Nephron (organoid): ENCODE measurements around the gene KCNH1.

ENCODE experiments used
- H3K27ac Mint-ChIP-seq, 3 experiments: 2 replicates each; pipeline ENCODE4 v1.8.0; 2020; ENCODE audit warnings: mixed read lengths in 3 of 3, mild to moderate bottlenecking in 2 of 3, moderate library complexity in 1 of 3
- H3K27me3 Mint-ChIP-seq: 2 replicates; pipeline ENCODE4 v1.8.0; 2021; ENCODE audit warnings: low read depth, mild to moderate bottlenecking, moderate library complexity, mixed read lengths
- H3K36me3 Mint-ChIP-seq: 2 replicates; pipeline ENCODE4 v1.8.0; 2020; ENCODE audit warnings: low read depth, mixed read lengths
- H3K4me1 Mint-ChIP-seq: 2 replicates; pipeline ENCODE4 v1.8.0; 2020; ENCODE audit warnings: mixed read lengths
- H3K4me3 Mint-ChIP-seq, 3 experiments: 2 replicates each; pipeline ENCODE4 v1.8.0; 2020; ENCODE audit warnings: mild to moderate bottlenecking in 3 of 3, mixed read lengths in 3 of 3, moderate library complexity in 2 of 3
- H3K9me3 Mint-ChIP-seq: 2 replicates; pipeline ENCODE4 v1.8.0; 2020; ENCODE audit warnings: mixed read lengths
- TF ChIP-seq, protein P1 (sequence below), 3 experiments: fragments of 200-600 bp; sonication (generic); IDR thresholded peaks; one replicate each; pipeline ENCODE4 v1.5.0; 2021; ENCODE audit warnings: antibody characterized with exemption in 3 of 3; ENCODE audit not compliant: unreplicated experiment in 3 of 3

Gene KCNH1

GRCh38 chr1:211024901-211025300 is 109.0 kb downstream of the KCNH1 start:
- Mint-ChIP-seq H3K4me1 (no peaks in the 10 kb centered on the region), H3K27ac (no peak overlapping the region), H3K36me3 (no peaks in the 10 kb centered on the region), H3K27me3 (peaks cover 6% of the 10 kb centered on the region), H3K9me3 (peaks cover 9% of the 10 kb centered on the region), H3K4me3 (no peak overlapping the region)
- TF ChIP-seq, protein P1, sequence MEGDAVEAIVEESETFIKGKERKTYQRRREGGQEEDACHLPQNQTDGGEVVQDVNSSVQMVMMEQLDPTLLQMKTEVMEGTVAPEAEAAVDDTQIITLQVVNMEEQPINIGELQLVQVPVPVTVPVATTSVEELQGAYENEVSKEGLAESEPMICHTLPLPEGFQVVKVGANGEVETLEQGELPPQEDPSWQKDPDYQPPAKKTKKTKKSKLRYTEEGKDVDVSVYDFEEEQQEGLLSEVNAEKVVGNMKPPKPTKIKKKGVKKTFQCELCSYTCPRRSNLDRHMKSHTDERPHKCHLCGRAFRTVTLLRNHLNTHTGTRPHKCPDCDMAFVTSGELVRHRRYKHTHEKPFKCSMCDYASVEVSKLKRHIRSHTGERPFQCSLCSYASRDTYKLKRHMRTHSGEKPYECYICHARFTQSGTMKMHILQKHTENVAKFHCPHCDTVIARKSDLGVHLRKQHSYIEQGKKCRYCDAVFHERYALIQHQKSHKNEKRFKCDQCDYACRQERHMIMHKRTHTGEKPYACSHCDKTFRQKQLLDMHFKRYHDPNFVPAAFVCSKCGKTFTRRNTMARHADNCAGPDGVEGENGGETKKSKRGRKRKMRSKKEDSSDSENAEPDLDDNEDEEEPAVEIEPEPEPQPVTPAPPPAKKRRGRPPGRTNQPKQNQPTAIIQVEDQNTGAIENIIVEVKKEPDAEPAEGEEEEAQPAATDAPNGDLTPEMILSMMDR (IDR thresholded peaks at IDR 0.05; ENCODE audit: unreplicated experiment in 3 of 3): no peak

- peaks cover 4% of the 10 kb centered on the region for H3K9me3 Mint-ChIP-seq
- no peak overlapping the region for H3K4me3 Mint-ChIP-seq
- H3K27me3 Mint-ChIP-seq: peaks cover 21% of the 10 kb centered on the region
- no peaks in the 10 kb centered on the region for H3K4me1 Mint-ChIP-seq
- TF ChIP-seq, protein P1 (IDR thresholded peaks at IDR 0.05; ENCODE audit: unreplicated experiment in 3 of 3): no peak
- no peaks in the 10 kb centered on the region for H3K36me3 Mint-ChIP-seq
- no peak overlapping the region for H3K27ac Mint-ChIP-seq
Measured at GRCh38 chr1:211019266-211019665, 114.7 kb downstream of the KCNH1 start.

GRCh38 chr1:211018690-211019089 is 115.3 kb downstream of the KCNH1 start:
- H3K9me3 Mint-ChIP-seq: peaks cover 4% of the 10 kb centered on the region
- no peaks in the 10 kb centered on the region for H3K36me3 Mint-ChIP-seq
- H3K4me3 Mint-ChIP-seq: no peak overlapping the region
- H3K27ac Mint-ChIP-seq: no peak overlapping the region
- TF ChIP-seq, protein P1 (IDR thresholded peaks at IDR 0.05; ENCODE audit: unreplicated experiment in 3 of 3): no peak
- no peaks in the 10 kb centered on the region for H3K4me1 Mint-ChIP-seq
- H3K27me3 Mint-ChIP-seq: peaks cover 27% of the 10 kb centered on the region

DNA sequence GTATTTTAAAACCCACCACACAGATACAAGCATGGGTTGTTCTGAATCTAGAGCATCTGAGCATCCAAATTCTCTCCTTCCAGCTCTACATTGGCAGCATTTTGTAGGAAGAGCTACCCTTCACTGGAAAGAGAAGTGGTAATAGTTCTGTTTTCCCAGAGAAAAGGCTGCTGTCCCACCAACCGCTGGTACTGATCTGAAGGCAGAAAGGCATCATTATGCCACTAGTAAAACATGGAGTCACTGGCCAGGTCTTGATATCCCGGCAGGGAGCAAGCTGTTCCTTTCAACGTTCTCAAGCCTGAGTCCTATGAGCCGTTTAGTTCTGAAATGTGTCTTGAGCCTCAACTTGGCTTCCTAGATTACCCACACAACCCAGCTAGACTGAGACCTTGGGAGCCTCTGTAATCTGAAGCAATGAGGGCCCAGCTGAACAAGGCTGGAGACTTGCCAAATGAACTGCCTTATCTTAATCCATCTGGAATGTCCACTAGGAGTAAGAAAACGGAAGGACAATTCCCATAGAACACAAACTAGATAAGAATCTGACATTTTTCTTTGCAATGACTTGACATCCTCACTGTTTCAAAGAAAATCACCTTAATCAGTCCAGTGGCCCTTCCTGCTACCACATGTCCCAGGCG is 116.8 kb downstream of the KCNH1 start:
- peaks cover 37% of the 10 kb centered on the region for H3K27me3 Mint-ChIP-seq
- H3K36me3 Mint-ChIP-seq: no peaks in the 10 kb centered on the region
- H3K4me3 Mint-ChIP-seq: no peak overlapping the region
- H3K9me3 Mint-ChIP-seq: peaks cover 4% of the 10 kb centered on the region
- H3K4me1 Mint-ChIP-seq: no peaks in the 10 kb centered on the region
- TF ChIP-seq, protein P1 (IDR thresholded peaks at IDR 0.05; ENCODE audit: unreplicated experiment in 3 of 3): no peak
- no peak overlapping the region for H3K27ac Mint-ChIP-seq

DNA sequence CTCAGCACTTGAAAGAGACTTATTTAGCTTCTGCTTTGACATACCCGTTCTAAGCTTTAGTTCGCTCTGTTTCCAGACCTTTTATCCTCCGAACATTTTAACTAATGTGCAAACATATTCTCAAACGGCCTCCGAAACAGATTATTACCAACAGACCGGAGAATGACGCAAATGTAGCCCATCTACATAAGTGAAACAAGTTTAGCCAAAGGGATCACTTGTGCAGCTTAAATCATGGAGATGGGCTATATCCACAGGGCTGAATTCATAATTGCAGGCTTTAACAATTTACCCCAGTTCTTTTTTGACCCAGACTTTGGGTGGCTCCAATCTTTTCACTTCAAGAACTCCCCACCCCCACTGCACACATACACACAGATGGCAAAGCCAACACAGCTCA is 119.7 kb downstream of the KCNH1 start:
- Mint-ChIP-seq H3K36me3 (no peaks in the 10 kb centered on the region), H3K27me3 (peaks cover 41% of the 10 kb centered on the region), H3K4me3 (no peak overlapping the region), H3K9me3 (peaks cover 3% of the 10 kb centered on the region), H3K27ac (no peak overlapping the region), H3K4me1 (no peaks in the 10 kb centered on the region)
- TF ChIP-seq, protein P1 (IDR thresholded peaks at IDR 0.05; ENCODE audit: unreplicated experiment in 3 of 3): no peak
